ENCODE measurements around the gene ZNF223. TPM values are rescaled to one million over a fixed set of nuclear protein-coding genes. Genes with fewer than 3 reads are reported as not detected.

The ZNF223 gene
- total and polyA plus RNA-seq, 2 experiments from 2014 or later, result 5.1 to 7.6 TPM

DNA sequence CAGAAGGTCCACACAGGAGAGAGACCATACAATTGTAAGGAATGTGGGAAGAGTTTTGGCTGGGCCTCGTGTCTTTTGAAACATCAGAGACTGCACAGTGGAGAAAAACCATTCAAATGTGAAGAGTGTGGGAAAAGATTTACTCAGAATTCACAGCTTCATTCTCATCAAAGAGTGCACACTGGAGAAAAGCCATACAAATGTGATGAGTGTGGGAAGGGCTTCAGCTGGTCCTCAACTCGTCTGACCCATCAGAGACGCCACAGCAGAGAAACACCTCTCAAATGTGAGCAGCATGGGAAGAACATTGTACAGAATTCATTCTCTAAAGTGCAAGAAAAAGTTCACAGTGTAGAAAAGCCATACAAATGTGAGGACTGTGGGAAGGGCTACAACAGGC, 55.9 kb downstream of the ZNF223 start:
- DNase-seq (ENCODE audit: low read depth in 1 of 2, low spot score in 1 of 2), result no peak
- Histone ChIP-seq H3K4me1 (ENCODE audit: low read depth) (no peaks in the 10 kb centered on the region), H3K27me3 (no peaks in the 10 kb centered on the region), H3K36me3 (peaks cover 20% of the 10 kb centered on the region), H3K9me3 (ENCODE audit: low read depth) (no peaks in the 10 kb centered on the region), H3K4me3 (no peak overlapping the region), H3K27ac (no peak overlapping the region)
- TF ChIP-seq CTCF (IDR thresholded peaks at IDR 0.05; ENCODE audit: low read depth, low read length), result no peak

DNA sequence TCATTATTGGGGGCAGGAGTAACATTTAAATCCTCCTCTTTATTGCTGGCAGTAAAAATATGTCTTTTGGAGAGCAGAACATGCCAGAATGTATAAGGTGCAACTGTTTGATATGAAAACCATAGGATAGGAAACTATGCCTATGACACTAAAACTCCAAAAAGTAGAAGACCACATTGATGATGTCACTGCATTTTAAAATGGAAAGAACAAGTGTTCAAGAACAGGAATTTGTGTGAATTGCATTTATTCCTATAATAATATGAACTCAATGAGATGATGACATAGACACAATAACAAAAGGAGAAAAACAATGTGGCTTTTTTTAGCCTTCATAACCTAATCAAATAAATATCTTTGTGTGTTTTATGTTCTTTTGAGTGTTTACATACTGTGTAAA, 57.6 kb downstream of the ZNF223 start:
- no peaks in the 10 kb centered on the region for H3K9me3 ChIP-seq (ENCODE audit: low read depth)
- H3K4me3 ChIP-seq, result no peak overlapping the region
- H3K27ac ChIP-seq, result no peak overlapping the region
- no peaks in the 10 kb centered on the region for H3K27me3 ChIP-seq
- no peak for DNase-seq (ENCODE audit: low read depth in 1 of 2, low spot score in 1 of 2)
- H3K36me3 ChIP-seq, result peaks cover 8% of the 10 kb centered on the region
- TF ChIP-seq CTCF (IDR thresholded peaks at IDR 0.05; ENCODE audit: low read depth, low read length), result no peak
- H3K4me1 ChIP-seq (ENCODE audit: low read depth), result peaks cover 3% of the 10 kb centered on the region

GRCh38 chr19:44111910-44112463, 60.2 kb downstream of the ZNF223 start:
- DNase-seq (ENCODE audit: low read depth in 1 of 2, low spot score in 1 of 2), result peak; percentile 85 to 93
- H3K27me3 ChIP-seq, result no peaks in the 10 kb centered on the region
- peaks cover 3% of the 10 kb centered on the region for H3K4me1 ChIP-seq (ENCODE audit: low read depth)
- peak overlapping the region; percentile 80 for H3K27ac ChIP-seq
- TF ChIP-seq CTCF (IDR thresholded peaks at IDR 0.05; ENCODE audit: low read depth, low read length), result no peak
- H3K4me3 ChIP-seq, result peak overlapping the region; percentile 83
- H3K36me3 ChIP-seq, result peaks cover 8% of the 10 kb centered on the region
- H3K9me3 ChIP-seq (ENCODE audit: low read depth), result no peaks in the 10 kb centered on the region

GRCh38 chr19:44112802-44113137, 60.9 kb downstream of the ZNF223 start:
- Histone ChIP-seq H3K9me3 (ENCODE audit: low read depth) (no peaks in the 10 kb centered on the region), H3K36me3 (peaks cover 9% of the 10 kb centered on the region), H3K27ac (peak overlapping the region; percentile 80), H3K4me1 (ENCODE audit: low read depth) (peaks cover 3% of the 10 kb centered on the region), H3K4me3 (peak overlapping the region; percentile 83), H3K27me3 (no peaks in the 10 kb centered on the region)
- peak; percentile 5 for TF ChIP-seq CTCF (IDR thresholded peaks at IDR 0.05; ENCODE audit: low read depth, low read length)
- no peak for DNase-seq (ENCODE audit: low read depth in 1 of 2, low spot score in 1 of 2)

DNA sequence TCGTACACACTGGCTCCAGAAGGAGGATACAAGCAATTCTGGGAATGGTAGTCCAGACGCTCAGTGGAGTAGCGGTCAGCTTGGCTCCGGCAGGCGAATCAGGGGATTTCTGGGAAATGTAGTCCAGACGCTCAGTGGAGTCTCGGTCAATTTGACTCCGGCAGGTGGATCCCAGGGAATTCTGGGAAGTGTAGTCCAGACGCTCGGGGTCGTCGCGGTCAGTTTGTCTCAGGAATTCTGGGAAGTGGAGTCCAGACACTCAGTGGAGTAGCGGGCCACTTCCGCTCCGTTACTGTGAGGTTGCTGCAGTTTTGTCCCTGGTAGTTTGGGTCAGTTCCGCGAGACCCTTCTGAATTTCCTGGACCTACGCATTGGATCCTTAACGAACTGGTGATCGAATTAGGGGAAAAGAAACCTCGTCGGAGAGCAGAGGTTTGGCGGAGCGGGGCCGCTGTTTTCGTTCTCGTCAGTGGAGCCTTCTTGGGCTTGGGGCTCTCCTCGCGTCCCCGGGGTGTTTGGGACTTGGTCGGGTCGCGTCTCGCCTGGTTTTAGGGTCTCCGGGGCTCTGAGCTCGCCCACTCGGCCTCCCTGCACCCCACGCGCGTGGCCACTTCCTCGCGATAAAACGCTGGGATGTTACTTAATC, 61.4 kb downstream of the ZNF223 start, which contains the start of gene ZNF225:
ZNF225 (plus strand) TSS at position 262 of the 646 bp plus-strand sequence. CDS start 2,429 bp downstream, outside the sequence.
- Histone ChIP-seq H3K4me3 (peak within 1 kb of the TSS; percentile 83), H3K4me1 (ENCODE audit: low read depth) (peaks cover 3% of the 10 kb centered on the region)

More for the DNA sequence above, 61.4 kb downstream of the ZNF223 start, which contains the start of gene ZNF225:
- Histone ChIP-seq H3K9me3 (ENCODE audit: low read depth) (no peaks in the 10 kb centered on the region), H3K36me3 (peaks cover 12% of the 10 kb centered on the region), H3K27me3 (no peaks in the 10 kb centered on the region), H3K27ac (peak within 1 kb of the TSS; percentile 80)
- peak; percentile 99 for DNase-seq (ENCODE audit: low read depth in 1 of 2, low spot score in 1 of 2)
- no peak for TF ChIP-seq CTCF (IDR thresholded peaks at IDR 0.05; ENCODE audit: low read depth, low read length)
